ENCODE measurements around the gene GRIN2A.

Gene GRIN2A

DNA sequence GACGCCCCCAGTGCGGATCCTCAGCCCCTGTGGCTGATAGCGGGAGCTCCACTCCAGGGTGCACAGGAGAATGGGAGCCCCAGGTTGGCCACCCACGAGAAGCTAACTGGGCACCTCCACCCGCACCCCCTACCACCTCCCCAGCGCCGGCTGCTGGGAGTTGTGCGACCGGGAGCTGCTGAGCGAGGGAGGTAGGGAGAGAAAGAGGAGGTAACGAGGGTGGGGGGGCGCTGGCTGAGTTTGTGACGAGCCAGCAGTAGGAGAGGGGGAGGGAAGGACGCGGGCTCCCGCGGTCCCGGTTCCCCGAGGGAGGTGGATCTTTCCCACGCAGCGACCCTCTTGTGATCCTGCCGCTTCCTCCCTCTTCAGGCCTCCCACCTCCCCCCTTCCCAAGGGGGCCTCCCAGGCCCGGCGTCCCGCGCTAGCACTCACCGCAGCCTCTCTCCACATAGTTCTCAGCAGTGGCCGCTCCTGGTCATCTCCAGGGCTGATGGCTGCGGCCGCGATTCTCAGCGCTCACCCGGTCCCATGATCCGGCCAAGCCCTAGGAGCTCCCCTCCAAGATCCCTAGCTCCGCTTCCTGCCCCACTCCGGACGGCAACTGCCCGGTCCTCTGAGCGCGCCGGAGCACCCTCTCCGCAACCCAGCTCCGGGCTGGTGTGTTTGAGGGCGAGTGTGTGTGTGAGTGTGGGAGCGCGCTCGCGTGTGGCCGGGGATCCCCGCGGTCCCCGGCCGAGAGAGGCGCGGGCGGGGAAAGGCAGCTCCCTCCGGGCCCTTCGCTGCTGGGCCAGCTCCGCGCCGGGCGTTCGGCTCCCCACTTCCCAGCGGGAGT, at the start of gene GRIN2A:
Gene GRIN2A (minus strand): TSS at position 207 of the 832 bp plus-strand sequence. CDS start 2,017 bp downstream, outside the sequence.
- no peak within 1 kb of the TSS for H3K27ac ChIP-seq (ENCODE audit: poor library complexity, severe bottlenecking)
- no peak within 1 kb of the TSS for H3K4me3 ChIP-seq (ENCODE audit: severe bottlenecking)

DNA sequence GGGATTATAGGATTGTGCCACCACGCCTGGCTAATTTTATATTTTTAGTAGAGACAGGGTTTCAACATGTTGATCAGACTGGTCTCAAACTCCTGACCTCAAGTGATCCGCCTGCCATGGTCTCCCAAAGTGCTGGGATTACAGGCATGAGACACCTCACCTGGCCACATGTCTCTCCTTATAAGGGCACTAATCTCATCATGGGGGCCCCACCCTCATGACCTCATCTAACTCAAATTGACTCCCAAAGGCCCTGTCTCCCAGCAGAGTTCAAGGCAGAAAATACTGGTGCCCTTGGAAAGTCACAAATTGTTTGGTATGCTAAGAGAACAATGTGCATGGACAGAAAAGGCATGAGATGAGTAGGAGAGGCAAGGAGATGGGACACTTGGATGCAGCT, 49.3 kb upstream of the GRIN2A start:
- ATAC-seq (ENCODE audit: low read depth), result no peak
- no peak for DNase-seq (ENCODE audit: low spot score)
- no peaks in the 10 kb centered on the region for H3K9me3 ChIP-seq (ENCODE audit: severe bottlenecking)
- no peak overlapping the region for H3K4me3 ChIP-seq (ENCODE audit: severe bottlenecking)
- H3K4me1 ChIP-seq (ENCODE audit: insufficient read depth, poor library complexity, severe bottlenecking), result no peaks in the 10 kb centered on the region
- H3K36me3 ChIP-seq (ENCODE audit: low read depth), result no peaks in the 10 kb centered on the region
- no peaks in the 10 kb centered on the region for H3K27me3 ChIP-seq (ENCODE audit: insufficient read depth, poor library complexity, severe bottlenecking)
- TF ChIP-seq, protein P1, sequence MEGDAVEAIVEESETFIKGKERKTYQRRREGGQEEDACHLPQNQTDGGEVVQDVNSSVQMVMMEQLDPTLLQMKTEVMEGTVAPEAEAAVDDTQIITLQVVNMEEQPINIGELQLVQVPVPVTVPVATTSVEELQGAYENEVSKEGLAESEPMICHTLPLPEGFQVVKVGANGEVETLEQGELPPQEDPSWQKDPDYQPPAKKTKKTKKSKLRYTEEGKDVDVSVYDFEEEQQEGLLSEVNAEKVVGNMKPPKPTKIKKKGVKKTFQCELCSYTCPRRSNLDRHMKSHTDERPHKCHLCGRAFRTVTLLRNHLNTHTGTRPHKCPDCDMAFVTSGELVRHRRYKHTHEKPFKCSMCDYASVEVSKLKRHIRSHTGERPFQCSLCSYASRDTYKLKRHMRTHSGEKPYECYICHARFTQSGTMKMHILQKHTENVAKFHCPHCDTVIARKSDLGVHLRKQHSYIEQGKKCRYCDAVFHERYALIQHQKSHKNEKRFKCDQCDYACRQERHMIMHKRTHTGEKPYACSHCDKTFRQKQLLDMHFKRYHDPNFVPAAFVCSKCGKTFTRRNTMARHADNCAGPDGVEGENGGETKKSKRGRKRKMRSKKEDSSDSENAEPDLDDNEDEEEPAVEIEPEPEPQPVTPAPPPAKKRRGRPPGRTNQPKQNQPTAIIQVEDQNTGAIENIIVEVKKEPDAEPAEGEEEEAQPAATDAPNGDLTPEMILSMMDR (IDR thresholded peaks at IDR 0.05; ENCODE audit: poor library complexity, severe bottlenecking), result no peak
- no peak overlapping the region for H3K27ac ChIP-seq (ENCODE audit: poor library complexity, severe bottlenecking)

More for the DNA sequence above, at the start of gene GRIN2A:
- H3K36me3 ChIP-seq (ENCODE audit: low read depth), result no peaks in the 10 kb centered on the region
- peak; percentile 39; the same call in 2 of the 3 replicates for ATAC-seq (ENCODE audit: low read depth)
- no peaks in the 10 kb centered on the region for H3K4me1 ChIP-seq (ENCODE audit: insufficient read depth, poor library complexity, severe bottlenecking)
- H3K27me3 ChIP-seq (ENCODE audit: insufficient read depth, poor library complexity, severe bottlenecking), result peaks cover 56% of the 10 kb centered on the region
- H3K9me3 ChIP-seq (ENCODE audit: severe bottlenecking), result no peaks in the 10 kb centered on the region
- DNase-seq (ENCODE audit: low spot score), result no peak
- TF ChIP-seq, protein P1 (IDR thresholded peaks at IDR 0.05; ENCODE audit: poor library complexity, severe bottlenecking), result no peak

DNA sequence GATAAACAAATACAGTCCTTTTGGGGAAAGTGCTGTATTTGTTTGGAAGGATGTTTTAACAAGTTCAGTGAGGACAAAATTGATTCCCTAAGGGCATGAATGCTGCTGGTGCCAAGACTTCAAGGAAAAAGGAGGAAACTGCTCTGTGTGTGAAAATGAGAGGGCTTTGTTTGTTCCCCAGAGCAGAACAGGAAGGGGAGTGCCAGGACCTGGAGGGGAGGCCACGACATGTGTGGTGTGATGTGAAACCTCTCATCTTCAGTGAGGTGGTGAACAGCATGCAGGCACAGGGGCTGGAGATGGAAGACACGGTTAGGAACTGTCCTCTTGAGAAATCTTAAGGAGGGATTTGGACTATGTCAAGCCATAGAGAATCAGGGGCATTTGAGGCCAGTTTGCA, 46.6 kb upstream of the GRIN2A start:
- ATAC-seq (ENCODE audit: low read depth), result no peak
- H3K4me3 ChIP-seq (ENCODE audit: severe bottlenecking), result no peak overlapping the region
- H3K27me3 ChIP-seq (ENCODE audit: insufficient read depth, poor library complexity, severe bottlenecking), result no peaks in the 10 kb centered on the region
- no peak overlapping the region for H3K27ac ChIP-seq (ENCODE audit: poor library complexity, severe bottlenecking)
- no peaks in the 10 kb centered on the region for H3K4me1 ChIP-seq (ENCODE audit: insufficient read depth, poor library complexity, severe bottlenecking)
- TF ChIP-seq, protein P1 (IDR thresholded peaks at IDR 0.05; ENCODE audit: poor library complexity, severe bottlenecking), result no peak
- no peaks in the 10 kb centered on the region for H3K9me3 ChIP-seq (ENCODE audit: severe bottlenecking)
- H3K36me3 ChIP-seq (ENCODE audit: low read depth), result no peaks in the 10 kb centered on the region
- no peak for DNase-seq (ENCODE audit: low spot score)

DNA sequence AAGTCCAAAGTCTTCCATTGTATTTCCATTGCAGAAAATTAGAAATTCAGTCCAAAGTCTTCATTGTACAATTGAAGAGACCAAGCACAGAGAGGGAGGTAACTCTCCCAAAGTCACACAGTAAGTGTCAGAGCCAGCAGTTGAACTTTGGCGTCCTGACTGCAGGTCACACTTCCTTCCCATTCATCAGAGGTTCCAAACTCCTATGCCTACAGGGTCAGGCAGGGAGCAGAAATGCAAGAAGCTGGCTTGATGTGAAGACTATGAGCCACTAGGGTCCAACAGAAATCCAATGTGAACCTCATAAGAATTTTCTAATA, 44.7 kb upstream of the GRIN2A start:
- no peaks in the 10 kb centered on the region for H3K36me3 ChIP-seq (ENCODE audit: low read depth)
- H3K4me1 ChIP-seq (ENCODE audit: insufficient read depth, poor library complexity, severe bottlenecking), result no peaks in the 10 kb centered on the region
- TF ChIP-seq, protein P1 (IDR thresholded peaks at IDR 0.05; ENCODE audit: poor library complexity, severe bottlenecking), result no peak
- ATAC-seq (ENCODE audit: low read depth) (no peak), DNase-seq (ENCODE audit: low spot score) (no peak)
- H3K27me3 ChIP-seq (ENCODE audit: insufficient read depth, poor library complexity, severe bottlenecking), result no peaks in the 10 kb centered on the region
- no peak overlapping the region for H3K4me3 ChIP-seq (ENCODE audit: severe bottlenecking)
- no peak overlapping the region for H3K27ac ChIP-seq (ENCODE audit: poor library complexity, severe bottlenecking)
- no peaks in the 10 kb centered on the region for H3K9me3 ChIP-seq (ENCODE audit: severe bottlenecking)
